Breast epithelium (tissue), 4 donors: ENCODE results near the gene INPP5E. TPM values are rescaled to one million over a fixed set of nuclear protein-coding genes. Genes with fewer than 3 reads are reported as not detected.

ENCODE experiments used
- DNase-seq, 2 donors: peaks; one replicate each; pipeline ENCODE4 v3.0.0-alpha.2; 2019; ENCODE audit warnings: low spot score in 2 of 2
- H3K27ac ChIP-seq, 2 donors: fragments of 200-600 bp; sonication (generic) in 1 of 2; one replicate each; pipeline ENCODE4 v1.5.1; 2016 to 2019; ENCODE audit warnings: mild to moderate bottlenecking in 1 of 2
- H3K27me3 ChIP-seq, 2 donors: fragments of 200-600 bp; sonication (generic) in 1 of 2; one replicate each; pipeline versions ENCODE4 v1.5.1 to v1.6.0; 2017 to 2019; ENCODE audit warnings: control low read depth in 1 of 2, mild to moderate bottlenecking in 1 of 2
- H3K36me3 ChIP-seq: fragments of 200-600 bp; one replicate; pipeline ENCODE4 v1.5.1; 2019
- H3K4me1 ChIP-seq, 2 donors: fragments of 200-600 bp; sonication (generic); one replicate each; pipeline ENCODE4 v1.5.1; 2016 to 2019; ENCODE audit warnings: control low read depth in 1 of 2
- H3K4me3 ChIP-seq, 3 donors: fragments of 200-600 bp; sonication (generic); 1 replicate in 2 of 3; 2 replicates in 1 of 3; pipeline ENCODE4 v1.5.1; 2016 to 2019; ENCODE audit warnings: mild to moderate bottlenecking in 3 of 3, moderate library complexity in 2 of 3
- H3K9me3 ChIP-seq, 2 donors: fragments of 200-600 bp; sonication (generic) in 1 of 2; one replicate each; pipeline ENCODE4 v1.5.1; 2016 to 2019; ENCODE audit warnings: control low read depth in 1 of 2
- POLR2A ChIP-seq: fragments of 450-650 bp; IDR thresholded peaks from one replicate; pipeline ENCODE4 v1.6.1; 2016; ENCODE audit warnings: antibody characterized with exemption, mild to moderate bottlenecking, moderate library complexity
- POLR2AphosphoS5 ChIP-seq, 3 donors: sonication (generic); formaldehyde crosslinking; IDR thresholded peaks; one replicate each; pipeline ENCODE4 v1.6.1; 2017; ENCODE audit warnings: antibody characterized with exemption in 3 of 3
- intact Hi-C: fragments of 100-400 bp; cut with DNase I; formaldehyde crosslinking; loops from one replicate; pipeline ENCODE4 v1.15.1; 2023; ENCODE audit warnings: low total_unique reads
- total RNA-seq, 3 donors: library from RNA; depleted of rRNA; stranded (reverse); fragments of >200 nt; gene quantifications; one replicate each; pipeline ENCODE4 v1.1.0, GENCODE V29; 2016
- TF ChIP-seq, protein P1 (sequence below), 3 donors: fragments of 450-650 bp; IDR thresholded peaks; one replicate each; pipeline ENCODE4 v1.5.1; 2016 to 2017; ENCODE audit warnings: antibody characterized with exemption in 3 of 3, mild to moderate bottlenecking in 3 of 3, moderate library complexity in 3 of 3

INPP5E gene, protein sequence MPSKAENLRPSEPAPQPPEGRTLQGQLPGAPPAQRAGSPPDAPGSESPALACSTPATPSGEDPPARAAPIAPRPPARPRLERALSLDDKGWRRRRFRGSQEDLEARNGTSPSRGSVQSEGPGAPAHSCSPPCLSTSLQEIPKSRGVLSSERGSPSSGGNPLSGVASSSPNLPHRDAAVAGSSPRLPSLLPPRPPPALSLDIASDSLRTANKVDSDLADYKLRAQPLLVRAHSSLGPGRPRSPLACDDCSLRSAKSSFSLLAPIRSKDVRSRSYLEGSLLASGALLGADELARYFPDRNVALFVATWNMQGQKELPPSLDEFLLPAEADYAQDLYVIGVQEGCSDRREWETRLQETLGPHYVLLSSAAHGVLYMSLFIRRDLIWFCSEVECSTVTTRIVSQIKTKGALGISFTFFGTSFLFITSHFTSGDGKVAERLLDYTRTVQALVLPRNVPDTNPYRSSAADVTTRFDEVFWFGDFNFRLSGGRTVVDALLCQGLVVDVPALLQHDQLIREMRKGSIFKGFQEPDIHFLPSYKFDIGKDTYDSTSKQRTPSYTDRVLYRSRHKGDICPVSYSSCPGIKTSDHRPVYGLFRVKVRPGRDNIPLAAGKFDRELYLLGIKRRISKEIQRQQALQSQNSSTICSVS
- 1 to 10 TPM; 6.2 to 8.5 (median 8.2) TPM for total RNA-seq

DNA sequence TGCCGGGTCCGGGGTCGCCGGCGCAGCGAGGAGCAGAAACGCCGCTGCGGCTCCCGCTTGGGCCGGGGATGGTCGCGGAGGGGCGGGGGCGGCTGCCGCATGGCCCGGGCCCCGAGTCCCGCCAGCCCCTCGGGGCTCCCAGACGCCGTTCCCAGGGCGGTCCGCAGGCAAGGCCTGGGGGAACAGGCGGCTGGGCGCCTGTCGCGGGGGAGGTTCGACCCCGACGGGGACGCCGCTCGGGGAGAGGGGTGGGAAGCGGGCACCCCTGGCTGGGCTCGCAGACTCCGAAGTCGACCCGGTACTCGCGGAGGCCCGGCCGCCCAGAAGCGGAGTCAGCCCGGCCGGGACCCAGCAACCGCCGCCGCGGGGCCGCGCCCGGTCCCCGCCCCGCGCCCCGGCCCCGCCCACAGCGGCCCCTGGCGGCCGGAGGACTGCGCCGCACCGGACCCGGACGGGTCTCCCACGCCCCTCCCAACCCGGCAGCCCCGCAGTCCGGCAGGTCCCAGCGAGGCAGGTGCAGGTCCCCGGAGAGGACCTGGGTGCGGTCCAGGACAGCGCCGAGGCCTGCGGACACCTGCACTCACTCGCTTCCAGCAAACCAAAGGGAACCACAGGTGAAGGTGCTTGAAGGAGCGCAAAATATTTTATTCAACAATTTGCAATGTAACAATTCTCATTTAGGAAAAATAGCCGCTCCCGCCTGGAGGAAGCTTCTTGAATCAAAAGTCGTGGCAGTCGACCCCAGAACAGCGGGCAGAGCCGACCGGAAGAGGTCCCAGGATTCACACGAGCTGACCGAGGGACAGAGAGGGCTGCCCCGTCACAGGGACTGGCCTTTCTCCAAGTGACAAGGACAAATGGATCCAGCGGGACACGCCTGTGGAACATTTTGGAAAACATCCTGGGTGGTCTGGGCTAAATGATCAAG lies at the start of gene INPP5E:
TSS of gene INPP5E (minus strand) at position 365 of the 928 bp plus-strand sequence. CDS start 426 bp downstream, outside the sequence.
- Histone ChIP-seq H3K9me3 (no peaks in the 10 kb centered on the region), H3K27ac (peak within 1 kb of the TSS; percentile 68 to 87), H3K4me1 (peaks cover 0 to 21% of the 10 kb centered on the region in 2 donors), H3K27me3 (no peaks in the 10 kb centered on the region), H3K36me3 (no peaks in the 10 kb centered on the region), H3K4me3 (peak within 1 kb of the TSS; percentile 79 to 100 (median 95))
- peak; percentile 38 to 71 for DNase-seq
- no peak for TF ChIP-seq POLR2A
- TF ChIP-seq, protein P1, sequence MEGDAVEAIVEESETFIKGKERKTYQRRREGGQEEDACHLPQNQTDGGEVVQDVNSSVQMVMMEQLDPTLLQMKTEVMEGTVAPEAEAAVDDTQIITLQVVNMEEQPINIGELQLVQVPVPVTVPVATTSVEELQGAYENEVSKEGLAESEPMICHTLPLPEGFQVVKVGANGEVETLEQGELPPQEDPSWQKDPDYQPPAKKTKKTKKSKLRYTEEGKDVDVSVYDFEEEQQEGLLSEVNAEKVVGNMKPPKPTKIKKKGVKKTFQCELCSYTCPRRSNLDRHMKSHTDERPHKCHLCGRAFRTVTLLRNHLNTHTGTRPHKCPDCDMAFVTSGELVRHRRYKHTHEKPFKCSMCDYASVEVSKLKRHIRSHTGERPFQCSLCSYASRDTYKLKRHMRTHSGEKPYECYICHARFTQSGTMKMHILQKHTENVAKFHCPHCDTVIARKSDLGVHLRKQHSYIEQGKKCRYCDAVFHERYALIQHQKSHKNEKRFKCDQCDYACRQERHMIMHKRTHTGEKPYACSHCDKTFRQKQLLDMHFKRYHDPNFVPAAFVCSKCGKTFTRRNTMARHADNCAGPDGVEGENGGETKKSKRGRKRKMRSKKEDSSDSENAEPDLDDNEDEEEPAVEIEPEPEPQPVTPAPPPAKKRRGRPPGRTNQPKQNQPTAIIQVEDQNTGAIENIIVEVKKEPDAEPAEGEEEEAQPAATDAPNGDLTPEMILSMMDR (IDR thresholded peaks at IDR 0.05), result peak in 2 of 3 donors; percentile 45 to 68
- intact Hi-C loops, result no loop called here

DNA sequence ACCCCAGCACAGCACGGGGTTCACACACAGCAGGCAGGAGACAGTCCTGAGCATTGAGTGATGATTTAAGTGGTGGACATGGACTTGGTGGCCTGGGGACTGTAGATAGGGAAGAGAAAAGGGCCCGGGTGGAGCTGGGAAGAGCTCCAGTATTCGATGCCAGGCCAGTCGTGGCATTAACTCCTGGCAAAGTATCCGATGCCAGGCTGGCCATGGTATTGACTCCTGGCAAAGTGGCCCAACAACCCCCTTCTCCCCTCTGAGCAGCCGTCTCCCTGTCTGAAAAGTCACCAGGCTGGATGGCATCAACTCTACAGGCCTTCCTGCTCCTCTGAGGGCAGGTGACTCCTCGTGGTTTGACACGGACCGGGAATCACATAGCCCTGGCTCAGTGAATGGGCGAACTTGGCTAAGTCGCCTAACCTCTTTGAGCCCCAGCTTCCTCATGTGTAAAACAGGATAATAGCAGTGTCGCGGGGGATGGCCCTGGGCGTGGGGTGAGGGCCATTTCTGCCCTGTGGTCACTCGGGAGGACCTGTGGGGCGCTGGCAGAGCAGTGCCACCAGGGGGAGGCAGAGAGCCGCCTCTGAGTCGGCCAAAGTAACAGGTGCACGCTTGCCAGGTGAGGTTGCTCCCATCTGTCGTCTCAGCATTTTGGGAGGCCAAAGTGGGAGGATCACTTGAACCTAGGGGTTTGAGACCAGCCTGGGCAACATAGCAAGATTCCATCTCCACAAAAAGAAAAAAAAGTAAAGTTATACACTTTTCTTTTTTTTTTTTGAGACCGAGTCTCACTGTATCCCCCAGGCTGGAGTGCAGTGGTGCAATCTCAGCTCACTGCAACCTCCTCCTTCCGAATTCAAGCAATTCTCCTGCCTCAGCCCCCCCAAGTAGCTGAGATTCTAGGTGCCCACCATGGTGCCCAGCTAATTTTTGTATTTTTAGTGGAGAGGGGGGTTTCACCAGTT lies 48.9 kb upstream of the INPP5E start:
- H3K36me3 ChIP-seq, result no peaks in the 10 kb centered on the region
- no peak overlapping the region for H3K27ac ChIP-seq
- H3K9me3 ChIP-seq, result no peaks in the 10 kb centered on the region
- TF ChIP-seq POLR2A, result no peak
- TF ChIP-seq, protein P1 (IDR thresholded peaks at IDR 0.05), result peak; percentile 79 to 99 (median 96)
- H3K4me1 ChIP-seq, result peaks cover 7 to 8% of the 10 kb centered on the region in 2 donors
- no peaks in the 10 kb centered on the region for H3K27me3 ChIP-seq
- DNase-seq, result peak; percentile 61 to 82
- intact Hi-C loops, result loop anchor here (5.0 kb wide), 1 partner anchor 144 kb away; no protein-coding TSS in a partner anchor
- no peak overlapping the region for H3K4me3 ChIP-seq

DNA sequence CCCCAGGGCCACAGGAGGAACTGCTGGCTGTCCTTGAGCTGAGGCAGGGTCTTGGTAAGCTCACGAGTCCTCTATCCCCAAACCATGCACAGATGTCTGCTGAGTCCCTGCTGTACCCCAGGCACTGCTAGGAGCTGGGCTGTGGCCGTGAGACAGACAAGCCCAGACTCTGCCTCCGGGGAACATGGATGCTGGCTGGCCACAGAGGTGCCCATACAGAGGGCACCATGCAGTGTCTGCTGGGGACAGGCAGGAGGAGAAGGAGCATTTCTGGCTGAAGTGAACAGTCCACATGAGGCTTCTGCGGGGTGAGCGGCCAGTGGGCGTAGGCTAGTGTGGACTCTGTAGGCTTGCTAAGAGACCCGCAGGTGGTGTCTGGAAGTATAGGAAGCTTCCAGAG lies 48.0 kb upstream of the INPP5E start:
- intact Hi-C loops, result loop anchor here (5.0 kb wide), 1 partner anchor 145 kb away; no protein-coding TSS in a partner anchor

More for the DNA sequence above, 48.0 kb upstream of the INPP5E start:
- Histone ChIP-seq H3K4me1 (peaks cover 7 to 8% of the 10 kb centered on the region in 2 donors), H3K4me3 (no peak overlapping the region), H3K36me3 (no peaks in the 10 kb centered on the region), H3K27ac (no peak overlapping the region), H3K27me3 (no peaks in the 10 kb centered on the region), H3K9me3 (no peaks in the 10 kb centered on the region)
- TF ChIP-seq POLR2AphosphoS5 (IDR thresholded peaks at IDR 0.05), result no peak
- no peak for TF ChIP-seq POLR2A
- TF ChIP-seq, protein P1 (IDR thresholded peaks at IDR 0.05), result no peak
- no peak for DNase-seq
